ENCODE measurements around the gene ROR1. TPM values are rescaled to one million over a fixed set of nuclear protein-coding genes. Genes with fewer than 3 reads are reported as not detected.

ROR1 gene
- total and polyA plus RNA-seq, 9 of the 15 experiments (the other 6 are each of a cell fraction or from before 2014, with no cell fraction given), result 0.02 TPM; not detected in 8

GRCh38 chr1:63981408-63981773 lies 207.6 kb downstream of the ROR1 start:
- no peaks in the 10 kb centered on the region for H3K79me2 ChIP-seq (ENCODE audit: control insufficient read depth, insufficient read depth, low read length)
- H3K27ac ChIP-seq (ENCODE audit: extremely low read depth, low read depth, low read length), result no peak overlapping the region
- CTCF ChIA-PET (ENCODE audit: low intra/inter-chr PET ratio), result no interaction called here
- ATAC-seq, result no peak
- no peak for FAIRE-seq
- in situ Hi-C loops (cut with MboI) (no loop called here), intact Hi-C loops (cut with micrococcal nuclease) (no loop called here)
- H3K9me3 ChIP-seq (replicated peaks; ENCODE audit: control insufficient read depth, insufficient read depth, low read depth, low read length), result no peaks in the 10 kb centered on the region
- H2AFZ ChIP-seq (ENCODE audit: low read depth, low read length), result no peak overlapping the region
- H3K4me1 ChIP-seq (replicated peaks in 1 of 2; ENCODE audit: control insufficient read depth in 2 of 2, insufficient read depth in 2 of 2, low read length in 2 of 2), result no peaks in the 10 kb centered on the region
- DNase-seq (ENCODE audit: extremely low read depth in 1 of 4, low spot score in 3 of 4), result no peak
- no peak overlapping the region for H3K4me3 ChIP-seq
- WGBS (ENCODE audit: insufficient coverage, low coverage, missing lambda C conversion rate), result 0% methylated on average over 1 of the region's 1 CpG
- no peak overlapping the region for H3K9ac ChIP-seq (ENCODE audit: insufficient read depth in 1 of 2, low read depth in 2 of 2, low read length in 2 of 2)
- no peak overlapping the region for H3K4me2 ChIP-seq (ENCODE audit: insufficient read depth, low read length)
- H3K9me1 ChIP-seq (ENCODE audit: control insufficient read depth, insufficient read depth, low read length), result no peaks in the 10 kb centered on the region
- H3K36me3 ChIP-seq (ENCODE audit: control insufficient read depth, insufficient read depth, low read length), result no peaks in the 10 kb centered on the region
- POLR2A ChIA-PET, result no interaction called here
- no peaks in the 10 kb centered on the region for H4K20me1 ChIP-seq (replicated peaks; ENCODE audit: control insufficient read depth, insufficient read depth, low read length)
- BruUV-seq (replicated peaks), result no TSS peak
- no peaks in the 10 kb centered on the region for H3K27me3 ChIP-seq (ENCODE audit: control insufficient read depth in 2 of 2, insufficient read depth in 2 of 2, low read length in 2 of 2)
- TF ChIP-seq HCFC1 (IDR thresholded peaks at IDR 0.05; ENCODE audit: low read depth, low read length) (no peak), ZFP36 (IDR thresholded peaks at IDR 0.05; ENCODE audit: low read depth, low read length, partially characterized antibody) (no peak), ZNF644 (tag; IDR thresholded peaks at IDR 0.05; ENCODE audit: low read depth) (no peak), FOXA3 (CRISPR knock-in tag; conservative IDR thresholded peaks at IDR 0.05 in 1 of 2, IDR thresholded peaks at IDR 0.05 in 1 of 2) (no peak), ZNF354B (CRISPR knock-in tag; IDR thresholded peaks at IDR 0.05) (no peak), PHF21A (IDR thresholded peaks at IDR 0.05; ENCODE audit: borderline replicate concordance, low read depth) (no peak), MLX (CRISPR knock-in tag; conservative IDR thresholded peaks at IDR 0.05) (no peak), CXXC5 (CRISPR knock-in tag; IDR thresholded peaks at IDR 0.05) (no peak), PURB (CRISPR knock-in tag; IDR thresholded peaks at IDR 0.05; ENCODE audit: low read depth) (no peak), SAFB (IDR thresholded peaks at IDR 0.05; ENCODE audit: borderline replicate concordance, low read depth, low read length) (no peak), ESRRA (IDR thresholded peaks at IDR 0.05; ENCODE audit: borderline replicate concordance, low read depth) (no peak), ZNF134 (CRISPR knock-in tag; conservative IDR thresholded peaks at IDR 0.05) (no peak), CAMTA2 (CRISPR knock-in tag; conservative IDR thresholded peaks at IDR 0.05) (no peak), POLR3G (IDR thresholded peaks at IDR 0.05; ENCODE audit: extremely low read depth, insufficient read length, insufficient replicate concordance) (no peak)
- TF ChIP-seq, protein P1, sequence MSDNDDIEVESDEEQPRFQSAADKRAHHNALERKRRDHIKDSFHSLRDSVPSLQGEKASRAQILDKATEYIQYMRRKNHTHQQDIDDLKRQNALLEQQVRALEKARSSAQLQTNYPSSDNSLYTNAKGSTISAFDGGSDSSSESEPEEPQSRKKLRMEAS (CRISPR knock-in tag; IDR thresholded peaks at IDR 0.05), result no peak
- TF ChIP-seq, protein P2, sequence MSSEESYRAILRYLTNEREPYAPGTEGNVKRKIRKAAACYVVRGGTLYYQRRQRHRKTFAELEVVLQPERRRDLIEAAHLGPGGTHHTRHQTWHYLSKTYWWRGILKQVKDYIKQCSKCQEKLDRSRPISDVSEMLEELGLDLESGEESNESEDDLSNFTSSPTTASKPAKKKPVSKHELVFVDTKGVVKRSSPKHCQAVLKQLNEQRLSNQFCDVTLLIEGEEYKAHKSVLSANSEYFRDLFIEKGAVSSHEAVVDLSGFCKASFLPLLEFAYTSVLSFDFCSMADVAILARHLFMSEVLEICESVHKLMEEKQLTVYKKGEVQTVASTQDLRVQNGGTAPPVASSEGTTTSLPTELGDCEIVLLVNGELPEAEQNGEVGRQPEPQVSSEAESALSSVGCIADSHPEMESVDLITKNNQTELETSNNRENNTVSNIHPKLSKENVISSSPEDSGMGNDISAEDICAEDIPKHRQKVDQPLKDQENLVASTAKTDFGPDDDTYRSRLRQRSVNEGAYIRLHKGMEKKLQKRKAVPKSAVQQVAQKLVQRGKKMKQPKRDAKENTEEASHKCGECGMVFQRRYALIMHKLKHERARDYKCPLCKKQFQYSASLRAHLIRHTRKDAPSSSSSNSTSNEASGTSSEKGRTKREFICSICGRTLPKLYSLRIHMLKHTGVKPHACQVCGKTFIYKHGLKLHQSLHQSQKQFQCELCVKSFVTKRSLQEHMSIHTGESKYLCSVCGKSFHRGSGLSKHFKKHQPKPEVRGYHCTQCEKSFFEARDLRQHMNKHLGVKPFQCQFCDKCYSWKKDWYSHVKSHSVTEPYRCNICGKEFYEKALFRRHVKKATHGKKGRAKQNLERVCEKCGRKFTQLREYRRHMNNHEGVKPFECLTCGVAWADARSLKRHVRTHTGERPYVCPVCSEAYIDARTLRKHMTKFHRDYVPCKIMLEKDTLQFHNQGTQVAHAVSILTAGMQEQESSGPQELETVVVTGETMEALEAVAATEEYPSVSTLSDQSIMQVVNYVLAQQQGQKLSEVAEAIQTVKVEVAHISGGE (CRISPR knock-in tag; IDR thresholded peaks at IDR 0.05), result no peak
